ENCODE data around the gene KLK15. TPM values are rescaled to one million over a fixed set of nuclear protein-coding genes. Genes with fewer than 3 reads are reported as not detected.

KLK15 gene
- total RNA-seq, 1 donor from 2014 or later: not detected

- Mint-ChIP-seq H3K27ac (ENCODE audit: unreplicated experiment) (peak overlapping the region; percentile 100), H3K27me3 (ENCODE audit: low read depth, unreplicated experiment) (no peaks in the 10 kb centered on the region), H3K36me3 (ENCODE audit: low read depth, unreplicated experiment) (peaks cover 11% of the 10 kb centered on the region), H3K4me3 (ENCODE audit: unreplicated experiment) (peak overlapping the region; percentile 100), H3K4me1 (ENCODE audit: low read depth, unreplicated experiment) (peaks cover 11% of the 10 kb centered on the region), H3K9me3 (ENCODE audit: unreplicated experiment) (peaks cover 3% of the 10 kb centered on the region)
- Histone ChIP-seq H3K9ac (ENCODE audit: low read length) (peak overlapping the region; percentile 94), H3K4me2 (ENCODE audit: low read length) (peak overlapping the region; percentile 94), H3K27me3 (ENCODE audit: insufficient read depth, low read length) (no peaks in the 10 kb centered on the region), H3K27ac (ENCODE audit: low read depth, low read length) (peak overlapping the region; percentile 99), H3K36me3 (ENCODE audit: insufficient read depth, low read length) (peaks cover 8% of the 10 kb centered on the region), H3K79me2 (ENCODE audit: insufficient read depth, low read length) (peaks cover 51% of the 10 kb centered on the region), H3K4me3 (ENCODE audit: insufficient read depth, low read depth, low read length) (peak overlapping the region; percentile 93), H4K20me1 (ENCODE audit: insufficient read depth, low read length) (peaks cover 45% of the 10 kb centered on the region), H2AFZ (ENCODE audit: low read depth, low read length) (peak overlapping the region; percentile 84), H3K4me1 (ENCODE audit: insufficient read depth, low read length) (peaks cover 12% of the 10 kb centered on the region), H3K9me3 (ENCODE audit: insufficient read depth, low read depth, low read length) (no peaks in the 10 kb centered on the region)
- FAIRE-seq (no peak), DNase-seq (ENCODE audit: low read depth) (no peak)
- no peak for TF ChIP-seq EZH2 (IDR thresholded peaks at IDR 0.05; ENCODE audit: insufficient read depth, low read length)
- TF ChIP-seq, protein P1, sequence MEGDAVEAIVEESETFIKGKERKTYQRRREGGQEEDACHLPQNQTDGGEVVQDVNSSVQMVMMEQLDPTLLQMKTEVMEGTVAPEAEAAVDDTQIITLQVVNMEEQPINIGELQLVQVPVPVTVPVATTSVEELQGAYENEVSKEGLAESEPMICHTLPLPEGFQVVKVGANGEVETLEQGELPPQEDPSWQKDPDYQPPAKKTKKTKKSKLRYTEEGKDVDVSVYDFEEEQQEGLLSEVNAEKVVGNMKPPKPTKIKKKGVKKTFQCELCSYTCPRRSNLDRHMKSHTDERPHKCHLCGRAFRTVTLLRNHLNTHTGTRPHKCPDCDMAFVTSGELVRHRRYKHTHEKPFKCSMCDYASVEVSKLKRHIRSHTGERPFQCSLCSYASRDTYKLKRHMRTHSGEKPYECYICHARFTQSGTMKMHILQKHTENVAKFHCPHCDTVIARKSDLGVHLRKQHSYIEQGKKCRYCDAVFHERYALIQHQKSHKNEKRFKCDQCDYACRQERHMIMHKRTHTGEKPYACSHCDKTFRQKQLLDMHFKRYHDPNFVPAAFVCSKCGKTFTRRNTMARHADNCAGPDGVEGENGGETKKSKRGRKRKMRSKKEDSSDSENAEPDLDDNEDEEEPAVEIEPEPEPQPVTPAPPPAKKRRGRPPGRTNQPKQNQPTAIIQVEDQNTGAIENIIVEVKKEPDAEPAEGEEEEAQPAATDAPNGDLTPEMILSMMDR (IDR thresholded peaks at IDR 0.05; ENCODE audit: insufficient read depth, low read depth, low read length): no peak
Measured at GRCh38 chr19:50803633-50804419, 29.5 kb downstream of the KLK15 start.

GRCh38 chr19:50801107-50801506 is 32.3 kb downstream of the KLK15 start:
- no peak overlapping the region for H3K9ac ChIP-seq (ENCODE audit: low read length)
- H3K79me2 ChIP-seq (ENCODE audit: insufficient read depth, low read length): peaks cover 60% of the 10 kb centered on the region
- H3K27ac Mint-ChIP-seq (ENCODE audit: unreplicated experiment): no peak overlapping the region
- TF ChIP-seq, protein P1 (IDR thresholded peaks at IDR 0.05; ENCODE audit: insufficient read depth, low read depth, low read length): no peak
- TF ChIP-seq EZH2 (IDR thresholded peaks at IDR 0.05; ENCODE audit: insufficient read depth, low read length): no peak
- H4K20me1 ChIP-seq (ENCODE audit: insufficient read depth, low read length): peaks cover 72% of the 10 kb centered on the region
- peak overlapping the region; percentile 60 for H3K4me3 Mint-ChIP-seq (ENCODE audit: unreplicated experiment)
- no peaks in the 10 kb centered on the region for H3K9me3 ChIP-seq (ENCODE audit: insufficient read depth, low read depth, low read length)
- H3K4me3 ChIP-seq (ENCODE audit: insufficient read depth, low read depth, low read length): no peak overlapping the region
- no peak overlapping the region for H3K4me2 ChIP-seq (ENCODE audit: low read length)
- no peak overlapping the region for H3K27ac ChIP-seq (ENCODE audit: low read depth, low read length)
- H3K27me3 Mint-ChIP-seq (ENCODE audit: low read depth, unreplicated experiment): no peaks in the 10 kb centered on the region
- H3K9me3 Mint-ChIP-seq (ENCODE audit: unreplicated experiment): peaks cover 3% of the 10 kb centered on the region
- peaks cover 17% of the 10 kb centered on the region for H3K36me3 ChIP-seq (ENCODE audit: insufficient read depth, low read length)
- peaks cover 11% of the 10 kb centered on the region for H3K36me3 Mint-ChIP-seq (ENCODE audit: low read depth, unreplicated experiment)
- H3K27me3 ChIP-seq (ENCODE audit: insufficient read depth, low read length): no peaks in the 10 kb centered on the region
- peaks cover 11% of the 10 kb centered on the region for H3K4me1 Mint-ChIP-seq (ENCODE audit: low read depth, unreplicated experiment)
- H3K4me1 ChIP-seq (ENCODE audit: insufficient read depth, low read length): peaks cover 12% of the 10 kb centered on the region
- FAIRE-seq (no peak), DNase-seq (ENCODE audit: low read depth) (no peak)
- no peak overlapping the region for H2AFZ ChIP-seq (ENCODE audit: low read depth, low read length)

DNA sequence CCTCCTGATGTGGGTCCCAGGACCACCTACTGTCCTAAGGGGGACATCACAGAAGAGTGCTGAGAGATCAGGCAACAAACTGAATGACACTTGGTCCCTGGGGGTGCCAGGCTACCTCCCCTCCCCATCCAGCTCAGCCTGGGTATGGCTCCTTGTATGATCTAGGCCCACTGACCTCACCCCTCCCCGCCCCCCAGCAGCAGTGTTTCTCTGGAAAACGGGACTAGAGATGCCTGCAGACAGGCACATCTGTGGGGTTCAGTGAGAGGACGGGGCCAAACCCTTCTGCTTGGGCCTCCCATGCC is 33.9 kb downstream of the KLK15 start:
- DNase-seq (ENCODE audit: low read depth) (no peak), FAIRE-seq (no peak)
- peaks cover 11% of the 10 kb centered on the region for H3K4me1 Mint-ChIP-seq (ENCODE audit: low read depth, unreplicated experiment)
- no peak overlapping the region for H3K27ac Mint-ChIP-seq (ENCODE audit: unreplicated experiment)
- no peak overlapping the region for H3K4me3 Mint-ChIP-seq (ENCODE audit: unreplicated experiment)
- peaks cover 84% of the 10 kb centered on the region for H4K20me1 ChIP-seq (ENCODE audit: insufficient read depth, low read length)
- peaks cover 2% of the 10 kb centered on the region for H3K9me3 Mint-ChIP-seq (ENCODE audit: unreplicated experiment)
- no peaks in the 10 kb centered on the region for H3K27me3 ChIP-seq (ENCODE audit: insufficient read depth, low read length)
- no peak overlapping the region for H3K9ac ChIP-seq (ENCODE audit: low read length)
- no peaks in the 10 kb centered on the region for H3K27me3 Mint-ChIP-seq (ENCODE audit: low read depth, unreplicated experiment)
- no peak overlapping the region for H3K4me3 ChIP-seq (ENCODE audit: insufficient read depth, low read depth, low read length)
- H2AFZ ChIP-seq (ENCODE audit: low read depth, low read length): no peak overlapping the region
- no peak overlapping the region for H3K27ac ChIP-seq (ENCODE audit: low read depth, low read length)
- H3K9me3 ChIP-seq (ENCODE audit: insufficient read depth, low read depth, low read length): no peaks in the 10 kb centered on the region
- H3K4me2 ChIP-seq (ENCODE audit: low read length): no peak overlapping the region
- H3K36me3 ChIP-seq (ENCODE audit: insufficient read depth, low read length): peaks cover 17% of the 10 kb centered on the region
- peaks cover 60% of the 10 kb centered on the region for H3K79me2 ChIP-seq (ENCODE audit: insufficient read depth, low read length)
- TF ChIP-seq EZH2 (IDR thresholded peaks at IDR 0.05; ENCODE audit: insufficient read depth, low read length): no peak
- TF ChIP-seq, protein P1 (IDR thresholded peaks at IDR 0.05; ENCODE audit: insufficient read depth, low read depth, low read length): no peak
- H3K4me1 ChIP-seq (ENCODE audit: insufficient read depth, low read length): peaks cover 8% of the 10 kb centered on the region
- H3K36me3 Mint-ChIP-seq (ENCODE audit: low read depth, unreplicated experiment): peaks cover 16% of the 10 kb centered on the region

Measured in astrocyte (in vitro differentiated cells and primary cell).